H9 (cell line): ENCODE data around the gene C10orf105. TPM values are rescaled to one million over a fixed set of nuclear protein-coding genes. Genes with fewer than 3 reads are reported as not detected.
A peak's percentile ranks its signal among the peaks of the same experiment; 100 is the strongest.

Source experiments
- DNase-seq: peaks from one replicate; pipeline ENCODE4 v3.0.0-alpha.2; 2017
- H2AFZ ChIP-seq: one replicate; pipeline ENCODE4 v1.6.1; 2013; ENCODE audit warnings: mild to moderate bottlenecking, low read length, control low read depth, moderate library complexity
- H2AK5ac ChIP-seq: 2 replicates; pipeline ENCODE4 v1.6.1; 2013; ENCODE audit warnings: low read length, control low read depth, mixed read lengths; ENCODE audit not compliant: insufficient read length
- H2BK120ac ChIP-seq: one replicate; pipeline ENCODE4 v1.6.1; 2013; ENCODE audit warnings: low read depth, mild to moderate bottlenecking, low read length, control low read depth, inconsistent platforms; ENCODE audit not compliant: poor library complexity, severe bottlenecking
- H2BK12ac ChIP-seq: 2 replicates; pipeline ENCODE4 v1.6.1; 2013; ENCODE audit warnings: low read length, control low read depth, mixed read lengths, low read depth; ENCODE audit not compliant: insufficient read length
- H2BK15ac ChIP-seq: 2 replicates; pipeline ENCODE4 v1.6.1; 2013; ENCODE audit warnings: low read depth, low read length, control low read depth
- H2BK20ac ChIP-seq: one replicate; pipeline ENCODE4 v1.6.1; 2013; ENCODE audit warnings: low read depth, mild to moderate bottlenecking, low read length, control low read depth, inconsistent platforms; ENCODE audit not compliant: poor library complexity, severe bottlenecking
- H2BK5ac ChIP-seq: 2 replicates; pipeline ENCODE4 v1.6.1; 2013; ENCODE audit warnings: low read length, control low read depth, mixed read lengths; ENCODE audit not compliant: insufficient read length
- H3K14ac ChIP-seq: 2 replicates; pipeline ENCODE4 v1.6.1; 2013; ENCODE audit warnings: low read length, control low read depth; ENCODE audit not compliant: insufficient read depth
- H3K18ac ChIP-seq: 2 replicates; pipeline ENCODE4 v1.6.1; 2013; ENCODE audit warnings: low read depth, mild to moderate bottlenecking, mixed read lengths, low read length, control low read depth; ENCODE audit not compliant: insufficient read length
- H3K23ac ChIP-seq: 2 replicates; pipeline ENCODE4 v1.6.1; 2013; ENCODE audit warnings: low read length, control low read depth, mixed read lengths, low read depth; ENCODE audit not compliant: insufficient read length
- H3K23me2 ChIP-seq: 2 replicates; pipeline ENCODE4 v1.6.1; 2013; ENCODE audit warnings: low read depth, mild to moderate bottlenecking, mixed read lengths, low read length, control low read depth; ENCODE audit not compliant: insufficient read length, poor library complexity, severe bottlenecking
- H3K27ac ChIP-seq: 2 replicates; pipeline ENCODE4 v1.5.1; 2013; ENCODE audit warnings: low read length, control low read depth, mixed read lengths, low read depth; ENCODE audit not compliant: insufficient read length
- H3K27me3 ChIP-seq: 2 replicates; pipeline ENCODE4 v1.6.1; 2013; ENCODE audit warnings: low read length, control low read depth, inconsistent platforms; ENCODE audit not compliant: insufficient read depth
- H3K4ac ChIP-seq: 2 replicates; pipeline ENCODE4 v1.6.1; 2013; ENCODE audit warnings: low read depth, mild to moderate bottlenecking, control low read depth, inconsistent platforms, low read length, moderate library complexity
- H3K4me1 ChIP-seq: 2 replicates; pipeline ENCODE4 v1.6.1; 2013; ENCODE audit warnings: low read length, control low read depth, inconsistent platforms; ENCODE audit not compliant: insufficient read depth
- H3K4me2 ChIP-seq: 2 replicates; pipeline ENCODE4 v1.6.1; 2013; ENCODE audit warnings: low read length, control low read depth, mixed read lengths; ENCODE audit not compliant: insufficient read length, insufficient read depth
- H3K56ac ChIP-seq: 2 replicates; pipeline ENCODE4 v1.6.1; 2013; ENCODE audit warnings: low read depth, mild to moderate bottlenecking, mixed read lengths, low read length, control low read depth; ENCODE audit not compliant: insufficient read length
- H3K79me1 ChIP-seq: 2 replicates; pipeline ENCODE4 v1.6.1; 2013; ENCODE audit warnings: low read depth, mild to moderate bottlenecking, moderate library complexity, low read length, control low read depth, inconsistent platforms; ENCODE audit not compliant: insufficient read depth, poor library complexity, severe bottlenecking
- H3K79me2 ChIP-seq: 2 replicates; pipeline ENCODE4 v1.6.1; 2013; ENCODE audit warnings: low read length, control low read depth, inconsistent platforms; ENCODE audit not compliant: insufficient read depth
- H3K9ac ChIP-seq: 2 replicates; pipeline ENCODE4 v1.6.1; 2013; ENCODE audit warnings: low read length, control low read depth, mixed read lengths; ENCODE audit not compliant: insufficient read length; ENCODE audit errors: extremely low read depth
- H3K9me3 ChIP-seq: one replicate; pipeline ENCODE4 v1.6.1; 2013; ENCODE audit warnings: low read depth, low read length, inconsistent platforms; ENCODE audit not compliant: control insufficient read depth
- H3T11ph ChIP-seq: one replicate; pipeline ENCODE4 v1.6.1; 2013; ENCODE audit warnings: mild to moderate bottlenecking, low read length, control low read depth, inconsistent platforms
- H4K20me1 ChIP-seq: one replicate; pipeline ENCODE4 v1.6.1; 2013; ENCODE audit not compliant: control insufficient read depth, insufficient read length, insufficient read depth
- H4K5ac ChIP-seq: 2 replicates; pipeline ENCODE4 v1.6.1; 2013; ENCODE audit warnings: low read depth, mild to moderate bottlenecking, mixed read lengths, low read length, control low read depth; ENCODE audit not compliant: insufficient read length
- H4K8ac ChIP-seq: replicated peaks from 2 replicates; pipeline ENCODE4 v1.6.1; 2013; ENCODE audit warnings: low read length, control low read depth, mixed read lengths, low read depth; ENCODE audit not compliant: insufficient read length
- H4K91ac ChIP-seq: 2 replicates; pipeline ENCODE4 v1.6.1; 2013; ENCODE audit warnings: low read depth, mild to moderate bottlenecking, moderate library complexity, mixed read lengths, low read length, control low read depth; ENCODE audit not compliant: insufficient read length
- H3K27ac Mint-ChIP-seq, 3 experiments: 2 replicates in 2 of 3; 3 replicates in 1 of 3; pipeline ENCODE4 v1.8.0; 2020 to 2021; ENCODE audit warnings: mixed read lengths in 3 of 3, mild to moderate bottlenecking in 1 of 3, moderate library complexity in 1 of 3
- H3K27me3 Mint-ChIP-seq: 2 replicates; pipeline ENCODE4 v1.8.0; 2021; ENCODE audit warnings: low read depth, mild to moderate bottlenecking, moderate library complexity, mixed read lengths
- H3K36me3 Mint-ChIP-seq, 3 experiments: 2 replicates in 2 of 3; 3 replicates in 1 of 3; pipeline ENCODE4 v1.8.0; 2020 to 2021; ENCODE audit warnings: low read depth in 3 of 3, mixed read lengths in 3 of 3; ENCODE audit not compliant: insufficient read depth in 1 of 3
- H3K4me1 Mint-ChIP-seq, 2 experiments: 2 replicates each; pipeline ENCODE4 v1.8.0; 2020; ENCODE audit warnings: mixed read lengths in 2 of 2
- H3K4me3 Mint-ChIP-seq, 2 experiments: 2 replicates in 1 of 2; 3 replicates in 1 of 2; pipeline ENCODE4 v1.8.0; 2020 to 2021; ENCODE audit warnings: mild to moderate bottlenecking in 2 of 2, mixed read lengths in 2 of 2, moderate library complexity in 1 of 2
- H3K9me3 Mint-ChIP-seq, 2 experiments: 2 replicates in 1 of 2; 3 replicates in 1 of 2; pipeline ENCODE4 v1.8.0; 2020; ENCODE audit warnings: mild to moderate bottlenecking in 2 of 2, mixed read lengths in 2 of 2, moderate library complexity in 1 of 2
- WGBS: extraction: QIAGEN DNeasy Blood & Tissue Kit; methylation state at CpG from one replicate; pipeline ENCODE4 v1.1.7; 2013; ENCODE audit warnings: missing lambda C conversion rate, low lambda C conversion rate, mixed read lengths; ENCODE audit not compliant: insufficient read length; ENCODE audit errors: extremely low coverage; 5-methylcytosine and 5-hydroxymethylcytosine counted together
- total RNA-seq: library from RNA; stranded (reverse); gene quantifications from 2 replicates; pipeline ENCODE4 v1.2.1, GENCODE V29; 2021
- TF ChIP-seq, protein P1 (sequence below): fragments of 200-600 bp; sonication (generic); conservative IDR thresholded peaks from 3 replicates; pipeline ENCODE4 v1.8.0; 2021; ENCODE audit warnings: antibody characterized with exemption, mild to moderate bottlenecking

Gene C10orf105
- total RNA-seq, 1 experiment from 2014 or later, result 0.26 TPM

DNA sequence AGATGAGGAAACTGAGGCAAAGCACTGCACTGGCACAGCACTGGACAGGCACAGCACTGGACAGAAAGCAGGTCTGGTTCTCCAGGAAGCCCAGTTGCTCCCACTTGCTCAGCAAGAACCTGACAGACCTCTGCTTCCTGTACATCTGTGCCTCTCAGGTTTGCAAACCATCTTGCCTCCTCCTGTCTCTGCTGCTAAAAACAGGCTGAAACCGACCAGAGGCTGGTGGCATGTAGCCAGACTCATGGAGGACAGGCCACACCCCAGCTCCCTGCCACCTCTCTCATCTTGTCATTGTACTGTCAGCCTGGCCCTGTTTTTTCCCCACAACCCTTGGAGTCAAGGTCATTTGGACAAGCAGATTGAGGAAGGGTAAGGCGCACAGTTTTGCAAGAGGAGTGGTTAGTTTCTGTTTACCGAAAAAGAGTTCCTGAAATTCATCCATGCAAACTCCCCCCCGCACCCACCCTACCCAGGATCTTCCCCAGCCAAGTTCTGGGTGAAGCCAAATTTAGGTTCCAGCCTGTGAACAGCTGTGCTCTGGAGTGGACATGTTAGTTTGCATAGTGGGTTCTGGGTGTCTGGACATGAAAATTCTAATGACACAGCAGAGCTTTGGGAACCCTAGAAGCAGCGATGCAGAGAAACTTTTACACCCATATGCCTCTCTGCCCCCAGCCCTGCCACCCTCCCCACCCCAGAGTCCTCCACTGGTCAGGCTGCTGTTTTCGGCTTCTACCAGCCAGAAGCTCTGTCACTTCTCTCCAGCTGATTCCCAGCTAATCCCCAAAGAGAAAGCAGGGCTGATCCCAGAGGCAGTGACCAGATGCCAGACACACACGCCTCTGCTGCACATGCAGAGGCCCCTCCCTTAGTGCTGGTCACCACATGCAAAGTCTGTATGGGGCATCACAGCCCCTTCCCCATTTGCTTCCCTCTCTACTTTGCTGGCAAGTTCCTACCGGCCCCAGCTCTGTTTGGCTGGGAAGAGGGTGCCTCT is 8.5 kb upstream of the C10orf105 start:
- Histone ChIP-seq H3K56ac (no peak overlapping the region), H2BK12ac (no peak overlapping the region), H3K79me1 (no peaks in the 10 kb centered on the region), H2BK20ac (no peak overlapping the region), H3K18ac (no peak overlapping the region), H3K4ac (no peak overlapping the region), H2BK15ac (no peak overlapping the region), H3K9ac (no peak overlapping the region), H3T11ph (no peak overlapping the region), H4K8ac (no peak overlapping the region), H3K9me3 (no peaks in the 10 kb centered on the region), H3K4me2 (no peak overlapping the region), H3K23ac (no peak overlapping the region), H3K79me2 (no peaks in the 10 kb centered on the region), H4K91ac (no peak overlapping the region), H3K4me1 (no peaks in the 10 kb centered on the region), H2AK5ac (no peak overlapping the region), H4K5ac (no peak overlapping the region), H2BK120ac (no peak overlapping the region), H3K27ac (no peak overlapping the region), H3K27me3 (no peaks in the 10 kb centered on the region; the same call in 1 of the 2 replicates), H2BK5ac (no peak overlapping the region), H3K23me2 (no peaks in the 10 kb centered on the region), H3K14ac (no peak overlapping the region; the same call in 1 of the 2 replicates), H4K20me1 (no peaks in the 10 kb centered on the region), H2AFZ (no peak overlapping the region)
- TF ChIP-seq, protein P1, sequence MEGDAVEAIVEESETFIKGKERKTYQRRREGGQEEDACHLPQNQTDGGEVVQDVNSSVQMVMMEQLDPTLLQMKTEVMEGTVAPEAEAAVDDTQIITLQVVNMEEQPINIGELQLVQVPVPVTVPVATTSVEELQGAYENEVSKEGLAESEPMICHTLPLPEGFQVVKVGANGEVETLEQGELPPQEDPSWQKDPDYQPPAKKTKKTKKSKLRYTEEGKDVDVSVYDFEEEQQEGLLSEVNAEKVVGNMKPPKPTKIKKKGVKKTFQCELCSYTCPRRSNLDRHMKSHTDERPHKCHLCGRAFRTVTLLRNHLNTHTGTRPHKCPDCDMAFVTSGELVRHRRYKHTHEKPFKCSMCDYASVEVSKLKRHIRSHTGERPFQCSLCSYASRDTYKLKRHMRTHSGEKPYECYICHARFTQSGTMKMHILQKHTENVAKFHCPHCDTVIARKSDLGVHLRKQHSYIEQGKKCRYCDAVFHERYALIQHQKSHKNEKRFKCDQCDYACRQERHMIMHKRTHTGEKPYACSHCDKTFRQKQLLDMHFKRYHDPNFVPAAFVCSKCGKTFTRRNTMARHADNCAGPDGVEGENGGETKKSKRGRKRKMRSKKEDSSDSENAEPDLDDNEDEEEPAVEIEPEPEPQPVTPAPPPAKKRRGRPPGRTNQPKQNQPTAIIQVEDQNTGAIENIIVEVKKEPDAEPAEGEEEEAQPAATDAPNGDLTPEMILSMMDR, result no peak
- peaks cover 1% of the 10 kb centered on the region; the same call in 1 of the 2 replicates for H3K27me3 Mint-ChIP-seq
- peak overlapping the region in 1 of 3 experiments; percentile 44; a peak in 2 of 7 replicates for H3K27ac Mint-ChIP-seq
- no peaks in the 10 kb centered on the region for H3K36me3 Mint-ChIP-seq
- no peak overlapping the region for H3K4me3 Mint-ChIP-seq
- H3K4me1 Mint-ChIP-seq, result peaks cover 4 to 7% of the 10 kb centered on the region in 2 experiments; a peak in 3 of 4 replicates
- no peak for DNase-seq
- no peaks in the 10 kb centered on the region for H3K9me3 Mint-ChIP-seq
- no CpG with 5 or more reads among the region's 8 CpGs for WGBS
